NCI-H446 (cell line): ENCODE data around the gene PLA2G1B.

Source experiments
- DNase-seq, 2 experiments: peaks; one replicate each; lab custom pipeline; 2025; lab: John Stamatoyannopoulos, UW

Gene PLA2G1B

DNA sequence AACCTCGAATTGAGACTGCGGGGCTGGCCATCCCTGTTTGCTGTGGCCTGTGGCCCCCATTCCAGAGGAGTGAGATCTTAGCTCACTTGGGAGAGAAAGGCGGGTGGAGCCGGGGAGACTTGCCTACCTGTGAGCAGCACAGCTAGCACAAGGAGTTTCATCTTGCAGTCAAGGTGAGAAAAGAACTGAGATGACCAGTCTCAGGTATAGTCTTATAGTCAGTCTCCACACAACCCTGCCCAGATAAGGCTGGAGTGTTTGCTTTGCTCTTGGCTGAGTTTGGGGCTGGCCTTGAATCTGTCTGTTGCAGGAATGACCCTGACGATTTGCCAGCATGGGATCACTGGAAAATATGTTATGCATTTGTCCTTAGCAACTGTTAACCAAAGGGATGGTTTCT lies at the start of gene PLA2G1B:
Gene PLA2G1B, minus strand, starts transcription at position 187 of the 400 bp plus-strand sequence. Its CDS starts 26 bp downstream, at position 161.
- DNase-seq = no peak

DNA sequence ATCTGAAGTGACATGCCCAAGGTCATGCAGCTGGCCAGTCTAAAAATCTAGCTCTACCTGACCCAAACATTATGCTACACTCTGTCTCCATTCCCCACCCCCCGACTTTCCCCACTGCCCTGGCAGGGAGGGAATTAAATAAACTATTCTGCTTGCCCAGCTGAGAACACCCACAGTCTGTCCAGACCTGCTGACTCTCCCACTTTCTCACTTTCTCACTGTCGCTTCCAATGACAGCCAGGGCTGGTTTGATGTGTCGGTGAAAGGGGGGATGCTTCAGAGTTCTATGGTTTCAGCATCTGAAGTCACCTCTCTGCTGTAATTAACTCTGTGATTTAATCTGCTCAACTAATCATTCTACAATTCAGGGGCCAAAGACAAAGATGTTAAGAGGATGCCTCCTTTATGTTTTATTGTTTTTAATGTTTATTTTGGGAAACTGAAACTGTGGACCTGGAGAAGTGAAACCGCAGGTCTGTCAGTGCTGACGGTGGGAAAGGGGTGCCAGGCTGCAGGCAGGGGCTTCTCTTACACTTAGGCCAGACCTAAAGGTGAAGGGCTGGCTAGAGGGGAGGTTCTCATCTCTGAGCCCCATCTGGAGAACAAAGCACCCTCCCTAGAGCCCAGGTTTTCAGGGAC lies 49.5 kb upstream of the PLA2G1B start:
- no peak for DNase-seq

DNA sequence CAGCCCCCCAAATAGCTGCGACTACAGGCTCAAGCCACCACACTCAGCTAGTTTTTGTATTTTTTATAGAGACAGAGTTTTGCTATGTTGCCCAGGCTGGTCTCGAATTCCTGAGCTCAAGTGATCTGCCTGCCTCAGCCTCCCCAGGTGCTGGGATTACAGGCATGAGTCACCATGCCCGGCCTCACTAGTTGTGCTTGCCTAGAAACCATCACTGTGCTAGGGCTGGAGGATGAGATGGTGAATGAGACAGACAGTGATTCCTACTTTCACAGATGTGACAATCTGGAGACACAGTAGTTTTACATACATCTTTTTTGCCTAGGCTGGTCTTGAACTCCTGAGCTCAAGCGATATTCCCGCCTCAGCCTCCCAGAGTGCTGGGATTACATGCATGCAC lies 48.8 kb upstream of the PLA2G1B start:
- no peak for DNase-seq

DNA sequence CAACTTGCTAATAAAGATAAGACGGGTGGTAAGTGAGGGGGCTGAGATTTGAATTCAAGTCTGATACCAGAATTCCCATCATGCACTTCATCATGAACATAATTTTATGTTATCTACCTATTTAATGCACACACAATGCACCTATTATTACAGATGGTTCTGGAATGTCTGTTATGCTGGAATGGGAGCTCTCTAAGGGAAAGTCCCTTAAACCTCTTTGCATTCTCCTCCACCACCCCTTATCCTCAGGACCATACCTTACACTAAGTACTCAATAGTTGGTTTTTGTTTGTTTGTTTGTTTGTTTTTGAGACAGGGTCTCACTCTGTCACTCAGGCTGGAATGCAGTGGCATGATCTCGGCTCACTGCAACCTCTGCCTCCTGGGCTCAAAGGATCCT lies 48.4 kb upstream of the PLA2G1B start:
- no peak for DNase-seq

DNA sequence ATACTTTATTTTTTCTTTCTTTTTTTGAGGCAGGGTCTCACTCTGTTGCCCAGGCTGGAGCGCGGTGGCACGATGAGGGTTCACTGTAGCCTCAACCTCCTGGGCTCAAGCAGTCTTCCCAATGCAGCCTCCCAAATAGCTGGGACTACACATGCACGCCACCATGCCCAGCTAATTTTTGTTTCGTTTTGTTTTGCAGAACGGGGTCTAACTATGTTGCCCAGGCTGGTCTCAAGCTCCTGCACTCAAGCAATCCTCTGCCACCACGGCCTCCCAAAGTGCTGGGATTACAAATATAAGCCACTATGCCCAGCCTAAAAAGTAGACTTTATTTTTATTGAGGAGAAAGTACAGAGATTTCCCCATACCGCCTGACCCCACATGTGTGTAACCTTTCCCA lies 46.1 kb upstream of the PLA2G1B start:
- no peak for DNase-seq

DNA sequence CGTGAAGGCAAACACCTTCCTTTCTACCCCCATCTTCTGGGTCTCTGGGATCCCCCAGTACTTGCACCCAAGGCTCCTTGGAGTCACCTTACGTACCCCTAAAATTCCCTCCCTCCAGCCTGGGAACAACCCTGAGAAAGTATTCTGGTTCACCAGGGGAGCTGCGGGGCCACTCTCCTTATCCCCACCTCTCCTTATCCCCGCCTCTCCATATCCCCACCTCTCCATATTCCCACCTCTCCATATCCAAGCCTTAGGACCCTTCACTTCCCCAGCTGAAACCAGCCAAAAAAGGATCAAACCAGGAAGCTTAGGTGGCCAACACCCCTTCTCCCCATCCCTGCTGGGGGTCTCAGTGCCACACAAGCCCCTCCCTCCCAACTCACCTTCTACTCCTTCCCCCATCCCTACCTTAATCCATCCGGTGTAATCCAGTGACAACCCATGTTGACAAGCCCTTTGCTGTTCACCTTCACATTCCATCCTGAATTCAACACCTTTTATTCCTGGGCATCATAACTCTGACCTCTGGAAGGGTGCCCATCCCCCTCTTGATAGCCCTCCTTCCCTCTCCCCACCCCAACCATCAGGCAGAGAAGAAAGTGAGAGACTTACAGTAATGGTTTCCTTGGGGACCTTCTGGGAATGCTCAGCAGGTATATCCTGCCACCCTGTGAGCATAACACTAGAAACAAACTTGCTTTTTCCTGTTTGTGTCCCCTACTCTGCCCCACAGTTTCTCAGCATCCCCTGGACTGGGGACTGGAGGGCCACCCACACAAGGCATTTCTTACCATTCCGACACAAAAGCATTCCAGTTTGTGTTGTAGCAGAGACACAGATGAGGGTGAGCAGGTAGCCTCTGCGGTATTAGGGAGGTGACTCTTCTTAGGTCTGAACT lies 43.0 kb upstream of the PLA2G1B start:
- no peak for DNase-seq

DNA sequence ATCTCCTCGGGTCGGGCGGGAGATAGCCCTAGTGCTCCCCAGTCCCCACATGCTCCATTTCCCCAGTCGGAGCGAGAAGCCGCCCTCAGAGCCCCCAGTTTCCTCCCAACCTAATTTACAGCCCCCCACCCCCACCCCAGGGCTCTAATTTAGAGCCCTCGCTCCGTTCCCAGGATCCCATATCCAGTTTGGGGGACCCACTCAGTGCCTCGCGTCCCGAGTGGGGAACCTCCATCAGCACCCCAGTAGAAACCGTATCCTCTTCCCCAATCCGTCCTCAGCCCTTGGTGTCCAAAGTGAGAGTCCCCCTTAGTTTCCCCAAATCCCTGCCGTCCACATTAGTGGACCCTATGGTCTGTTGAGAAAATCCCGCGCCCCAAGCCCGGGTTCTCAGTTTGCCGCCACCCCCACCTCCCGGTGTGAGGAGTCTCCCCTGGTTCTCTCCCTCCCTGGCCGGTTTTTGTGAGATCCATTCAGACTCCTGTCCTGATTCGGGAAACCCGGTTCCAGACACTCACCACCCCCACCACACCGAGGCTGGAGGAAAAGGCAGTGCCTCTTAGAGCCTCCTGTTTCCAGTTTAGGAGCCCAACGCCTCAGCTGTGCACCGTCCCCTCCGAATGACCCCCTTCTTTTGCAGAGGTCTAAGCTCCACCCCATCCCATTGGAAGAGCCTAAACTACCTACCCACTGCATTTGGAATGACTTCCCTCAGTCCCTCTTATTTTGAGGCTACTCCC lies 42.2 kb upstream of the PLA2G1B start:
- DNase-seq = no peak

DNA sequence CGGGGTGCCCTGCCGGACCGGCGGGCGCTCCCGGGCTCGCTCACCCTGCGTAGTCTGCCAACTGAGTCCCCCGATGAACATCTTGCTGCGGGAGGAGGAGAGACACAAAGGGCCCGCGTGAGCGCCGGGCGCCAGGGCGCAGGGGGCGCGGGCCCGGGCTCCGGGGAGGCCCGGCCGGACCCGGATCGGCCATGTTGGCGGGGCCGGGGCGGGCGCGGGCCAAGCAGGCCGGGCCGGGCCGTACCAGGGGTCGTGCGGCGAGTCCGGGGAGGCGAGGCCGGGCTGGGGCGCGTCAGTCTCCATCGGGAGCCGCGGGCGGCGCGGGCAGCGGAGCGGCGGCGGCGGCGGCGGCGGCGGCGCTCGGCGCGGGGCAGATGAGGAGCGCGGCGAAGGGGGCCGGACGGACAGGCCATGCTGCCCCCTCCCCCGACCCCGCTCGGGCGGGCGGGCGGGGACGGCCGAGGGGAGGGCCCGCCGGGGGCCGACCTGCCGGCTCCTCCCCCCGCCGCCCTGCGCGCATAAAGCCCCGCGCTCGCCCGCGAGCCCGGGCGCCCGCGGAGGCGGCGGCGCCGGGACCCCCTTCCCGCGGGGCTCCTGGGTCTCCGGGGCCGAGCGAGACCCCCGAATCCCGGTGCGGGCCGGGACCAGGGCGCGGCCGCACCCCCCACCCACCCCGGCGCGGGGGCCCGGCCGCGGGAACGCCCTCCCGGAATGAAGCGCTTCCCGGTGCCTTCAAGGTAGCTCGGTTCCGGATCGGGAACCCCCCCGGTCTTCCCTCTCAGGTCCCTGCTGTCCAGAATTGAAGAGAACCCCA lies 41.4 kb upstream of the PLA2G1B start, which contains the start of gene MSI1:
Gene MSI1, minus strand, starts transcription at position 376 of the 814 bp plus-strand sequence. Its CDS starts 73 bp downstream, at position 303.
- DNase-seq = peak in 1 of 2 experiments; percentile 26

DNA sequence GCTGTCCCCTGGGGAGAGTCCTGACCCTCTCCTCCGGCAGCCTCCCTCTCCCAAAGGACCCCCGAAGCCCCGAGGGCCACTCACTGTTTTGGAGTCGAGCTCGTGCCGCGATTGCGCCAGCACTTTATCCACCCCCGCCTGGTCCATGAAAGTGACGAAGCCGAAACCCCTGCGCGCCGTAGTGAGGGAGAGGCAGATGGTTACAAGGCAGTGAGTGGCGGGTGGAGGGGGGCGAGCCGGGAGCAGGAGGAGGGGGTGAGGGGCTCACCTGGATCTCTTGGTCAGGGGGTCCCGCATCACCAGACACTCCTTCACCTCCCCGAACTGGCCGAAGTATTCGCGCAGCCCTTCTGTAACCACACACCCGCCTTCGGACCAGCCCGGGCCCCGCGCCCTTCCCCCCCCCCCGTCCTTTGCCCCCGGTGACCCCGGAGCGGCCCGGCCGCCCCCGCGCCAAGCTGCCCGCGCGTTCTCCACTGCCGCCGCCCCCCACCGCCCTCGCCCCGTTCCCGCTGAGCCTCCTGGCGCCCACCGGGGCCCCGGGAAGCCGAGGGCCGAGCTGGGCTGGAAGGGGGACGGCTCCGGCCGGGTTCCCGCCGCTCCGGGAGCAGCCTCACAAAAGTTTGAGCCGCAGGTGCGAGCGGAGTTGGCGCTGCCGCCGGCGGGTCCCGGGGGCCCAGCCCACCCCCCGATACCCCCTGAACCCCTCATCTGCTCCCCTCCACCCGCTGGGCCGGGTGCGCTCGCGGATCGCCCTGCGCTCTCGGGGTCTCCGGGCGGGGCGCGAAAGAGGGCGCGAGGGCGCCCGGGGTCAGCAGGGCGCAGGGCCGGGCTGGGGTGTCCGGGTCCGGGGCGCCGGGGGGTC lies 40.6 kb upstream of the PLA2G1B start:
- DNase-seq = no peak

DNA sequence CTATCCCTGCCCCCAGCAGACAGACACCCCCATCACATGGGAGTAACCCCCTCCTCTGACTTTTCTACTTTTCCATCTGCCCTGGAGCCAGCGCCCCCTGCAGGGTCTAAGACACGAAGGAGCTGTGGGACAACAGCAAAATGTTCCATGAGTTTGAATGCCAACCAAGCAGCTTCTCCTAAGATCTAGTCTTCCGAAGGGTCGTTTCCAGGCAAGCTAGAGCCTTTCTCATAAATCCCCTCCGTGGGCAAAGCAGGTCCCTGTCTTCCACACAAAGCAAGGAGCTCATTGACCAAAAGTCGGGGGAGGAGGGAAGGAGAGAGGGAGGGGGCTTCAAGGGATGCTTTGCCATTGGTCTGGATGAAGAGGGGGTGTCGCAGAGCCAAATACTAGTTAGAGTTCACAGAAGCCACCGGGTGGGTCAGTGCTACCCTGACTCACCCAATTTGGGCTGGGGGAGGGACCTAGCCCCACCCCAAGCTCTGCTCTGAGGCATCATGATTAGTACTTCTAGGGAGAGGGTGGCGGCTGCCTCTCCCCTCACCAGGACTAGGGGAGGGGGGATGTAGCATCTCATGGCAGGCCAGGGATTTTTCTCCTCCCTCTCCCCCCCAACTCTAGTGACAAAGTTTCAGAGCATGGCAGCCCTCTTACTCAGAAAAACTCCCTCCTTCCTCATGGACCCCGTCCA lies 39.8 kb upstream of the PLA2G1B start:
- DNase-seq = no peak

DNA sequence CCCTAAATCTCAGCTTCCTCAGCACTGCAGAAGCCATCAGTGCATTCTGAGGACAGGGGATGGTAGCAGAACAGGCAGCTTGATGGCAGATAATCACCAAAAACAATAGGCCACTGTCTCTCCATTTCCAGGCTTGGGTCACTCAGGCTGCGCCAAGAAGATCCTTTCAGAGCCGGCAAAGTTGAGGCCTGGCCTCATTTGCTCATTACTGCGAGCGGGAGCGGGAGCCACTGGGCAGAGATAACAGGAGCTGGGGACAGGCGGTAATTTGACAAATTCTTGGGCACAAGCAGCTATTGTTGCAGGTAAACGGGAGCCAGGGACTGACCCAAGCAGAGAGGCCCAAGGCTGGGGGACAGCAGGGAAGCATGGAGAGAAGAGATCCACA lies 39.3 kb upstream of the PLA2G1B start:
- no peak for DNase-seq

DNA sequence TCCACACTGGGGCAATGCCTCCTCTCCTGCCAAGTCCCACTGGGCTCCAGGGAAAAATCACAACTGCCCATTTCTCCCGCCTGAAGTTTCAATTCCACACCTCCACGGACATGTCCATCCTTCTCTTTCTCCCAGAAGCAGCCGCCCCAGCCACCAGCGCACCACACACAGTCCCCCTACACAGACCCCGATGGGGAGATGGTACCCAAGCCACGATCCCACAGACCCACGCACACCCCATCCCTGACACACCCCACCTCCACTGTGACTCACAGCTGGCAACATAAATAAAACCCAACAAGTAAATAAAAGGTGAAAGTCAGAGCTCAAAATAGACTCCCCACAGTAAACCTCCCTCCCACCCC lies 38.7 kb upstream of the PLA2G1B start:
- DNase-seq = no peak

DNA sequence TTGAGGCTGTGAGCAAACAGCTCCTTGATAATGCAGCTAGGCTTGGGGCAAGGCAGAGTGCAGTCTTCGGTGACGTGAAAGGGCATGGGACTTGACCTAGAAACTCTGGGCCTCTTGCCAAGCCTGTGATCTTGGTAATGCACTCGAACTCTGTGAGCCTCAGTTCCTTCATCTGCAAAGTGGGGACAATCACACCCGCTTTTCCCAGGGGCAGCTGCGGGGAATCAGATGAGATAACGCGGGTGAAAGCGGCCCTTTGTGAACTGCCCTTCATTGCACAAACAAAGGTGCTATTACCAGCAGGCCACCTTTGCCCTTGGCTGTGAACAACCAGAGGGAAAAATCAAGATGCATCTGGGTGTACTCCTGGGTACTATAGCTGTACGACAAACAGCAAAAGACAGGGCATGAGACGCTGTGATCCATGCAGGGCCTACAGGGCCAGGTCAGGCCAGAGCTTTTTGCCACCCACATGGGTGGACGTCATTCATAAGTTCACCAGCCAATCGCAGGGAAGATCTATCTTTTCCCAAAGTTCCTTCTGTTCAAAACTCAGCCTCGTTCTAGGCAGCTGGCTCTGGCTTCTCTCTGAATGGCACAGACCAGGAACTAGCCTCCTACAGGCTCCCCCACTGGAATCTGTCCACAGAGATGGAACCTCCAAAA lies 38.2 kb upstream of the PLA2G1B start:
- no peak for DNase-seq

DNA sequence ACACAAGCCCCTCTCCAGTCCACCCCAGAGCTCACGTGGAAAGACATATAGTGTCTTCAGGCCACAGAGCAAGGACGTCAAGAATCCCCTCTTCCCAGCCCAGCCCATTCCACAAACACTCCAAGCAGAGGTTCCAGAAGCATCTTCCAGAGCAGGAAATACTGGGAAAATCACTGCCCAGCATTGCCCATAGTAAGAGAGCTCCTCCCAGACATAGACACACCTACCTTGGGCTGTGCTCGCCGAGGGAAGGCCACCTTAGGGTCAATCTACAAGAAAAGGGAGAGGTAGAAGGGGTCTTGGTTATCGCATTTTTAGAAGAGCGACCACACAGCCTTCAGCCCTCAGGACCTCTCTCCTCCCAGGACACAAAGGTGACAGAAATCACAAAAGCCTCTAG lies 36.9 kb upstream of the PLA2G1B start:
- DNase-seq = no peak

DNA sequence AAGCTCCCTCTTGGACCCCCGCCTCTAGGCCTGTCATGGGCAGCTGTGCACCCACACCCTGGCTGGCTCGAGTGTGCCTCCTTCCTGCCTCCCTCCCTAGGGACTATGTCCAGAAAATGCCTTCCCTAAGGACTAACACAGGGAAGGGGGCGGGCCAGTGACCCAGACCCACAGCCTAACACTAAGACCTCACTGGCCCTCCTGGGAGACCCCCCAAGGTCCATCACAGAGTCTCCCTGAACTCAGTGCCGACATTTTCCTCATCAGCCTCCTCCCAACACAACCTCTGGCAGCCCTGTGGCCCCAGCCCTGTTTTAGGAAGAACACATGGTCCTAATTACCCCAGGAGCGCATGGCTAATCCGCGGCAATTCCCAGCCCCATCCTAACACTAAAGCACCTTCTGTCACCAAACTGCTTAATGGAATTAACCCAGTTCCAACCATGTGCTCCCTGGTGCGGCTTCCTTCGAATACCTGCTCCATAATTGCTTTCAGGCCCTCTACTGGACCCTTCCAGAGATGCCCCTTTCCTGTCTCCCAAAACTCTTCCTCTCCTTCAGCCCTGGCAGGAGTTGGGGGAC lies 35.8 kb upstream of the PLA2G1B start:
- DNase-seq = peak in 1 of 2 experiments; percentile 19

DNA sequence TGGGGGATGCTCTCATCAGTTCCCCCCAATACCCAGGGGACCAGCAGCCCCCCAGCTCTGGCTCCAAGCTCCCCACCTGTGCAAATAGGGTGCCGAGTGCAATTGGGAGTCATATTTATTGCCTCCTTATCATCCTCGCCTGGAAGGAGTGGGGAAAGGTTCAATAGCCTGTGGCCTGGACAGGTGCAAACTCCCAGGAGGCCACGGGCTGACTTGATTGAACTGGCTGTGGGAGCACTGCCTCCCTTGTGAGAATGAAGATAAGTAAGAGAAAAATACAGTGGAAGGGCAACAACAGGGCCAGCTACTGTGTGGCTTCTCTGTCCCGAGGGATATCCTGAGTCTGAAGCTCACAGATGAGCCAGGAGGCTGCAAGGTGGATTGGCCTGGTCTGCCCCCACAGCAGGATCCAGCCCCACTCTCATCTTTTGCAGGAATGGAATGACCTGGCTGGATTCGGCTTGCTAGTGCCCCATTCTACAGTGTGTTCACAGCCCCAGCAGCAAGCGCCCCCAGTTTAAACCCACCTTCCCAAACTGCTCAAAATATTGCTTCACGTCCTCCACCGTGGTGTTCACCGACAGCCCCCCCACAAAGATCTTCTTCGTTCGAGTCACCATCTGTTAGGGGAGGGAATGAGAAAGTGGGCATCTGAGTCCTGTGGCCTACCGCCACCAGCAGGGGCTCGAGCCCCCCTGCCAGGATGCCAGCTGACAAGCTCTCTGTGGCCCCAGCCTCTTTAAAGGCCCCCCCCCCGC lies 35.1 kb upstream of the PLA2G1B start:
- peak in 1 of 2 experiments; percentile 12 for DNase-seq

DNA sequence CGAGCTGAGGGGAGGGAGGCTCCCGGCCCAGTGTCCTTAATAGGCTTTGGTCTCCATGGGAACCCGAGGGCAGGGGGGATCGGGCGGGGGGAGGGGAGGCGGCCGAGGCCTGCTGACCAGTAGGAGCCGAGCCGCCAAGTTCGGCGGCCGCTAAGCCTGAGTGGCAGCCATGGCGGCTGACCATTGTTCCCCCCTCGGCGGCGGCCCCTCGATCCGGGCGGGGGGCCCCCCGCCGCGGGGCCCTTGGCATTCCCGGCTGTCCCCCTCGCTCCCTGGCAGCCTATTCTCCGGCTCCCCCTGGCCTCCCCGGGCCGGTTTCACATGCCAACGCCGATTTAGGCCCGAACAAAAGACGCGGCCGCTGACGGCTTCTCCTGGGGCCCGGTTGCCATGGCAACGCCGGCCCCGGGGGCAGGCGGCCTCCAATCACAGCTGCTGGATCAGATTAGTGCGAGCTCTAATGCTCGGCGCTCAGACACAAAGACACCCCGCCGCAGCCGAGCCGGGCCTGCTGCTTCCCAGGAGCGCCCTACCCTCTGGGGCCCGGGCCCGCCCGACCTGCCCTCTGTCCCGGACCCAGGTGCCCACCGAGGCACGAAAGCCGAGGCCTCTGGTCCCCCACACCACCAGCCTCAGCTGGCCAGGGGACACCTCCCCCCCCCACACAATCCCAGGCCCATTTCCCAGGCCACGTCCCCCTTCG lies 34.1 kb upstream of the PLA2G1B start:
- peak; percentile 59 to 87 for DNase-seq

DNA sequence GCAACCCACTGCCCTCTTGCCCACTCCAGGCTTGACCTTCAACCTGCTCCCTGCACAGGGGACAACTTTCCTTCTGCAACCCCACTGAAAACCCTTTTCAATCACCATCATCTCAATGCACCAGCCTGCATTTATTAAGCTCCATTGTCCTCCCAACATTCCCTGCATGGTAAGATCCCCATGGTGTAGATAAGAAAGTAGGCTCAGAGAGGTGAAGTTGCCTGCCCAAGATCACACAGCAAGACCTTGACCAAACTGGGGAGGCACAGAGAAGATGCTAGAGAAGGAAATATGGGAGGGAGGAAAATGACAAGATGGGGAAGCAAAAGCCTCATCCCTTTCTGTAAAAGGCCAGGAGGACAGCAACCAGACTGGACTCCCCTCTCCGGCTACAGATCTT lies 31.5 kb upstream of the PLA2G1B start:
- no peak for DNase-seq
